Heart left ventricle (tissue), 13 donors: ENCODE data around the gene FYN.

ENCODE experiments used
- CTCF ChIP-seq, 12 donors: fragments of 200-600 bp; sonication (generic) in 4 of 12; IDR thresholded peaks; one replicate each; pipeline versions ENCODE4 v1.5.0 to v1.8.0; 2018 to 2022; ENCODE audit warnings: antibody characterized with exemption in 12 of 12, mild to moderate bottlenecking in 5 of 12
- POLR2A ChIP-seq, 2 donors: fragments of 450-650 bp; IDR thresholded peaks; one replicate each; pipeline ENCODE4 v1.6.1; 2017; ENCODE audit warnings: antibody characterized with exemption in 2 of 2, mild to moderate bottlenecking in 2 of 2, moderate library complexity in 2 of 2
- donor health status: ischemic (EF 13 %, LVEDD 7.1; RV severe dilation, severe dysfunction).
- donor health status: DM: no; HTN: yes; CAD: no.
- donor health status: DM: no; HTN: no; CAD: no.
- donor health status: ischemic (EF 25% LVEDD 6.9; RV normal size, moderate dysfunction).
- donor health status: ischemic (EF 25% LVEDD 5.7; RV mildly dilated, moderate dysfunction).
- donor health status: ischemic (EF 35%, LVEDD 5.7; RV mildly dilated, moderate dysfunction).
- donor health status: nonischemic (EF 11% LVEDD 7.7; RV severe dilation, severe dysfunction).
- donor health status: DM: yes; HTN: yes; CAD: no.
- donor health status: PGD.
- donor health status: ischemic (EF 29% LVEDD 5.4; RV normal size, mild dysfunction).
- donor health status: nonischemic (EF 23%, LVEDD 6.1; RV moderate dilation, normal function).

DNA sequence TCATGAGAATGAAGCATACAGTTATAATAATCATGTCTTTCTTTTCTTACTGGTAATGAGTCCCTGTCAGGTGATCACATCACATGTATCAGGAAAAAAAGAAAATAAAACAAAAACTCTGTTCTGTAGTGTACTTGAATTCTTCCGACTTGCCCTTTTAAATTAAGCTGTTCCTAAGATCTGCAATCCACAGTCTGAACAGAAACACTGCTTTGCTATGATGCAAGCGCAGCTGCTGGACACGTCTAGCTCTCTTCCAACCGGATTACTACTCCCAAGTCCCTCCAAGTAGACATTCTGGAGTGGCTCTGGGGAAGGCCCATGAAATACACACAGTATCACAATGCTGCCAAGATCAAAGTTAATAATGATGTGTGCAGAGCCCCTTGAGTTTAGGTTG is 83.7 kb downstream of the FYN start:
- TF ChIP-seq CTCF (IDR thresholded peaks at IDR 0.05), result no peak
- TF ChIP-seq POLR2A (IDR thresholded peaks at IDR 0.05), result no peak
